ENCODE data around the gene RAB31.

GRCh38 chr18:9910071-9910470 is 202.0 kb downstream of the RAB31 start:
- TF ChIP-seq POLR2A (IDR thresholded peaks at IDR 0.05; ENCODE audit: low read depth, low read length) (no peak), POLR2AphosphoS5 (IDR thresholded peaks at IDR 0.05; ENCODE audit: low read depth, low read length) (no peak), TAF1 (IDR thresholded peaks at IDR 0.05; ENCODE audit: low read depth, low read length) (no peak), PAX5 (IDR thresholded peaks at IDR 0.05; ENCODE audit: insufficient read depth, low read length, severe bottlenecking) (no peak), SPI1 (IDR thresholded peaks at IDR 0.05; ENCODE audit: low read depth, low read length) (no peak), POU2F2 (IDR thresholded peaks at IDR 0.05; ENCODE audit: low read depth, low read length) (no peak)

Data from GM12891 (cell line).